Upper lobe of left lung (tissue), 4 donors: ENCODE results near the gene NT5DC4.

Source experiments
- POLR2A ChIP-seq, 4 donors: fragments of 450-650 bp; IDR thresholded peaks; one replicate each; pipeline ENCODE4 v1.5.1; 2016 to 2017; ENCODE audit warnings: antibody characterized with exemption in 4 of 4, mild to moderate bottlenecking in 2 of 4
- TF ChIP-seq, protein P1 (sequence below), 6 experiments: fragments of 450-650 bp in 4 of 6; fragments of 200-600 bp in 2 of 6; sonication (generic) in 2 of 6; IDR thresholded peaks; one replicate each; pipeline ENCODE4 v1.5.1; 2016 to 2019; ENCODE audit warnings: antibody characterized with exemption in 6 of 6

DNA sequence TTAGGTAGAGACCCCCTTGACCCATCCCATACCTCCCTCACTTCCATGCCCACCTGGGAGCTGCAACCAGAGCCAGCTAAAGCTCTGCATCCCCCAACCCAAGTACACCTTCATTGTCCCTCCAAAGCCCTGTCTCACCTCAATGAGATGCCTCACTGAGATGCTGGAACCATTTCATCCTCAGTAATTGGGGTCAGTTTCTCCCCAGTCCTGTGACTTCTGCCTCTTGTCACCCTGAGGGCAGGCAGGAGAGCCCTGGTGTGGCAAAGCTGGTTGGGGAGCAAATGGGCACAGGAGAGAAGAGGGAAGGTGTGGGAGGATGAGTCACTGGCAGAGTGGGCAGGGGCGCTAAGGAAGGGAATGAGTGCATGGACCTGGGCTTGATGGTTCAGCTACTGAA lies 27.9 kb upstream of the NT5DC4 start:
- TF ChIP-seq, protein P1, sequence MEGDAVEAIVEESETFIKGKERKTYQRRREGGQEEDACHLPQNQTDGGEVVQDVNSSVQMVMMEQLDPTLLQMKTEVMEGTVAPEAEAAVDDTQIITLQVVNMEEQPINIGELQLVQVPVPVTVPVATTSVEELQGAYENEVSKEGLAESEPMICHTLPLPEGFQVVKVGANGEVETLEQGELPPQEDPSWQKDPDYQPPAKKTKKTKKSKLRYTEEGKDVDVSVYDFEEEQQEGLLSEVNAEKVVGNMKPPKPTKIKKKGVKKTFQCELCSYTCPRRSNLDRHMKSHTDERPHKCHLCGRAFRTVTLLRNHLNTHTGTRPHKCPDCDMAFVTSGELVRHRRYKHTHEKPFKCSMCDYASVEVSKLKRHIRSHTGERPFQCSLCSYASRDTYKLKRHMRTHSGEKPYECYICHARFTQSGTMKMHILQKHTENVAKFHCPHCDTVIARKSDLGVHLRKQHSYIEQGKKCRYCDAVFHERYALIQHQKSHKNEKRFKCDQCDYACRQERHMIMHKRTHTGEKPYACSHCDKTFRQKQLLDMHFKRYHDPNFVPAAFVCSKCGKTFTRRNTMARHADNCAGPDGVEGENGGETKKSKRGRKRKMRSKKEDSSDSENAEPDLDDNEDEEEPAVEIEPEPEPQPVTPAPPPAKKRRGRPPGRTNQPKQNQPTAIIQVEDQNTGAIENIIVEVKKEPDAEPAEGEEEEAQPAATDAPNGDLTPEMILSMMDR (IDR thresholded peaks at IDR 0.05): no peak
- TF ChIP-seq POLR2A (IDR thresholded peaks at IDR 0.05): no peak
